ENCODE measurements around the gene MARK3. TPM values are rescaled to one million over a fixed set of nuclear protein-coding genes. Genes with fewer than 3 reads are reported as not detected.

MARK3 gene
- total RNA-seq, 1 experiment from 2014 or later = 57.2 TPM

DNA sequence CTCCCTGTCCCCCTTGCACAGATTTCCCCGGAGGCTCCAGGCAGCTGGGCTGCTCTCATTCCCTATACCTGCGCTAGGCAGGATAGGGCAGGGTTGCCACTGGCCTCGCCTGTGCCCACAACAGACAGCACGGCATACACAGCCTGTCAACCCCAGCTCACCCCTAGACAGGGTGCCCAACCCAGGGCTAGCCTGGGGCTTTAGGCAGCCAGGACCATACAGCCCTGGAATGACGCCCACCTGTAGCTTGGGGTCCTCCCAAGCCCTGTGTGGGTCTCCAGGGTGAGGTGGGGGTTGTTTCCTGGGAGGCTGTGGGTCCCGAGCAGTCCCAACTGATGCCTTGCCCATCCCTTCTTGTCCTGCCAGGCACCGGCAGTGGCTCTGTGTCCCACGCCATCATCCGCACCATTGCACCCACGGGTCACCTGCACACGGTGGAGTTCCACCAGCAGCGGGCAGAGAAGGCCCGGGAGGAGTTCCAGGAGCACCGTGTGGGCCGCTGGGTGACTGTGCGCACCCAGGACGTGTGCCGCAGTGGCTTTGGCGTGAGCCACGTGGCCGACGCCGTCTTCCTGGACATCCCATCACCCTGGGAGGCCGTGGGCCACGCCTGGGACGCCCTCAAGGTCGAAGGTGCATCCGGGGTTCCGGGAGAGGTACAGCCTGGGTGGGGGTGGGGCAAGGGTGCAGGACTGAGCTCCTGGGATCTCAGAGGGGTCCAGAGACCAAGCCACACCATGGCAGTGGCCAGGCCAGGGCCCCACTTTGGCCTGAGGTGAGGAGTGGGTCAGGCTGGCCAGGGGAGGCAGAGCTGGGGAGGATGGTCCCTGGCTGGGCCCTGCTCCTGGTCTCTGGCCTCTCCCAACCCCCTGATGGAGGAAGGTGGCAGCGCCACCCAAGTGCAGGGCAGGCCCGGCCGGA, 147.3 kb downstream of the MARK3 start:
- in situ Hi-C loops (cut with HindIII; ENCODE audit: low pct_unique_long_range_greater_than_20kb, low sequenced_read_pairs) = no loop called here
- no peak for DNase-seq (ENCODE audit: low read depth, low spot score)

- in situ Hi-C loops (cut with HindIII; ENCODE audit: low pct_unique_long_range_greater_than_20kb, low sequenced_read_pairs) = no loop called here
- DNase-seq (ENCODE audit: low read depth, low spot score) = no peak
These were observed 148.2 kb downstream of the MARK3 start for GRCh38 chr14:103533137-103533998.

GRCh38 chr14:103533999-103534575, 148.9 kb downstream of the MARK3 start:
- in situ Hi-C loops (cut with HindIII; ENCODE audit: low pct_unique_long_range_greater_than_20kb, low sequenced_read_pairs) = no loop called here

DNA sequence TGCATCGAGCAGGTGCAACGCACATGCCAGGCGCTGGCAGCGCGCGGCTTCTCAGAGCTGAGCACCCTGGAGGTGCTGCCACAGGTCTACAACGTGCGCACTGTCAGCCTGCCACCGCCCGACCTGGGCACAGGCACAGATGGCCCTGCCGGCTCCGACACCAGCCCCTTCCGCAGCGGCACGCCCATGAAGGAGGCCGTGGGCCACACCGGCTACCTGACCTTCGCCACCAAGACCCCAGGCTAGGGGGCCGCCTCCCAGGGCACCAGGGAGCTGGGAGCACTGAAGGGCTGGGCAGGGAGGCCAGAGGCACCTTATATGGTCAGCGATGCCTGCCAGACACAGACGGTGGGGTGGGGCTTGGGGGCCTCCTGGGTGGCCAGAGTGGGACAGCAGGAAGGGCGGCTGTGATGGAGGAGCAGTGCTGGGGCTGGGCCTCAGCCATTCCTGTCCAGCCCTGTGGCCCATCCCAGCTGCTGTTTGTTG, 149.4 kb downstream of the MARK3 start:
- in situ Hi-C loops (cut with HindIII; ENCODE audit: low pct_unique_long_range_greater_than_20kb, low sequenced_read_pairs) = no loop called here
- no peak for DNase-seq (ENCODE audit: low read depth, low spot score)

More at GRCh38 chr14:103533999-103534575, 148.9 kb downstream of the MARK3 start:
- DNase-seq (ENCODE audit: low read depth, low spot score) = no peak

DNA sequence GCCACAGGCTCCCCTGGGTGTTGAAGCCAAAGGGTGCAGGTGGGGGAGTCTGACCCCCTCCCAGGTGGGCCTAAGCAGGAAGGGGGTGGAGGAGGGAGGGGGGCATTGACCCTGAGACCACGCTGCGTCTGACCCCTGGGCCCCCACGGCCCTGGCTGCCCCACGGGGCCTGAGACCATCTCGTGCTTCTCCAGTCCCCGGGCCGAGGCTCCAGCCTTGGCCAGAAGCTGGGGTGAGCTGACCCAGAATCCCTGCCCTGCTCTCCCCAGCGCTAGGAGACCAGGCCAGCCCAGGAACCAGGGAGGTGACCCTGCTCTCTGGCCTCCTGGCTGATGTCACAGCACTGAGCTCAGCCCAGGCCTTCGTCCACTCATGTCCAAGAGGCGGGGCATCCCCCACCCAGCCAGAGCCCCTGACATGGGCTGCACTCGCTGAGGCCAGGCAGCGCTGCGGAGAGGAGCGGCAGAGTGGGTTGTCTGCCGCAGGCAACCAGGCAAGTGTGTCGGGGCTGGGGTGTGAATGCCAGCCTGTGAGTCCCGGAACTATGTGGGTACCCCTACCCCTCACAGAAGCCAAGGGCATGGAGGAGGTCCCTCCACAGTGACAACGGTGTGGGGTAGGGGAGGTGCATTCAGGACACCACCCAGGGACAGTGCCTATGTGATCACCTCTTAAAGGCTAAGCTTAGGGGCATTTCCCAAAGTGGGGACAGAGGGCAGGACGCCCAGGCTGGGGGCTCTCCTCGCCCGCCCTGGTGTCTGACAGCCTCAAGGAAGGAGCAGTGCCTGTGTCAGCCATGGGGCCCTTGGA, 150.1 kb downstream of the MARK3 start:
- DNase-seq (ENCODE audit: low read depth, low spot score) = no peak
- in situ Hi-C loops (cut with HindIII; ENCODE audit: low pct_unique_long_range_greater_than_20kb, low sequenced_read_pairs) = no loop called here

GRCh38 chr14:103535891-103536565, 150.8 kb downstream of the MARK3 start:
- in situ Hi-C loops (cut with HindIII; ENCODE audit: low pct_unique_long_range_greater_than_20kb, low sequenced_read_pairs) = no loop called here
- no peak for DNase-seq (ENCODE audit: low read depth, low spot score)

- in situ Hi-C loops (cut with HindIII; ENCODE audit: low pct_unique_long_range_greater_than_20kb, low sequenced_read_pairs) = no loop called here
- no peak for DNase-seq (ENCODE audit: low read depth, low spot score)
These were observed 151.5 kb downstream of the MARK3 start for GRCh38 chr14:103536693-103537092.

DNA sequence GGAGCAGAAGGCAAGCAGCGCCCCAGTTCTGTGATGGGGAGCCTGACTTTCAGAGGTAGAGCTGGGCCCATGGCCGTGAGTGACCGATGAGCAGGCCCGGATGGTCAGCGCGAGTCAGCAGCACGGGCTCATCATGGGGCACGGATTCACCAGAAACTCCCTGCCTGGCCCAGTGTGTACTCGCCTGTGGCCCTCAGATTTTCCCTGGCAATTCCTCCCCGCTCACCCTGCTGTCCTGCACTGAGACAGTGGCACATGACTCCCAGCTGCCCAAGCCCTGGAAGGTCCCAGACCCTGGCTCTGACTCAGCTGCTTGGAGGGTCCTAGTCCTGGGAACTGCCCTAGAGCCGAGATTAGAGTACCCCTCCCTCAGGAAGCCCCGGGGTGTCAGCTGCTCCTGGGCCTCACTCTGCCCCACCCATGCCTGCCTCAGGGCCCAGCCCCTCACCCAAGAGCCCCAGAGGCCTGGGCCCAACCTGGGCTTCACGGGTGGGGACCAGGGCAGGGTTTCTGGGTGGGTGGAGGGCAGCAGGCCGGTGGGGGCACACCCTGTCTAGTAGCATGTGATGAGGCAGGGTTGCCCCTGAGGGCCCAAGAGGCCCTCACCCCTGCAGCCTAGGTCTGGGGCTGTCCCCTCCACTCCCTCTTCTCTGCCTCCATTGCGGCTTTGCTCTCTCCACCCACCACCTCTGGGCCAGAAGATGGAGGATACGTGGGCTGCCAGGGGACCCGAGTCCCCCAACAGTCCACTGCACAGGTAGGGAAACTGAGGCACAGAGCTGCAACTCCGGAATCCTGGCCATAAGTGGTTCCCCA, 152.2 kb downstream of the MARK3 start:
- DNase-seq (ENCODE audit: low read depth, low spot score) = peak; percentile 45

GRCh38 chr14:103538291-103539055, 153.3 kb downstream of the MARK3 start:
- in situ Hi-C loops (cut with HindIII; ENCODE audit: low pct_unique_long_range_greater_than_20kb, low sequenced_read_pairs) = no loop called here
- DNase-seq (ENCODE audit: low read depth, low spot score) = no peak

More for the DNA sequence above, 152.2 kb downstream of the MARK3 start:
- in situ Hi-C loops (cut with HindIII; ENCODE audit: low pct_unique_long_range_greater_than_20kb, low sequenced_read_pairs) = no loop called here

DNA sequence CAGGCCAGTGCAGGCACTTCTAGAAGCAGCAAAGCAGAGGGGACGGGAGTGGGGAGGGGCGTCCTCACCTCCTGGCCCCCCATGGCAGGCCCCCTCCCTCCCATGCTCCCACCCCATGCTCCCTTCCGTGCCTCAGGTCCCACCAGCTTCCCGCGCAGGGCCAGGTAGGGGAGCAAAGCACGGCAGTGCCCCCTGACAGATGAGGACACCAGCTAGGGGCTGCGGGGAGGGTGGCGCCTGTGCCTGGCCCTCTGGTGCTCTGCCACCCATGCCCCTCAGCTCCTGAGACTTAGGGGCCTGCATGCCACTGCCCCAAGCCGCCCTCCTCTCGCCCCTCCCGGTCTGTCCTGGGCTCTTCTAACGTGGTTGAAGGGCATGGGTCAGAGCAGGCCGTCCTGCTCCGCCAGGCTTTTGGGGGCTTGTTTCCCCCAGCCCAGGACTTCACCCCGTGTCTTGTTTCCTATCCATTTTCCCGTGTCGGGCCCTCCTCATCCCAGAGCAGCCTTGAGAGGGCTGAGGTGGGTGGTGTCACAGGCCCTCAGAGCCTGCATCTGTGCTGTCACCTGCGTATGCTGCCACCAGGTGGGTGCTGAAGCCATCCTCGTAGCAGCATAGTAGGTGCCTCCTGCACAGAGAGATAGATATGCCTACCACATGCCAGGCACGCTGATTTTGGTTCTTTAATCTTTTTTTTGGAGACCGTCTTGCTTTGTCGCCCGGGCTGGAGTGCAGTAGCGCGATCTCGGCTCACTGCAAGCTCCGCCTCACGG, 154.0 kb downstream of the MARK3 start:
- in situ Hi-C loops (cut with HindIII; ENCODE audit: low pct_unique_long_range_greater_than_20kb, low sequenced_read_pairs) = no loop called here
- no peak for DNase-seq (ENCODE audit: low read depth, low spot score)

DNA sequence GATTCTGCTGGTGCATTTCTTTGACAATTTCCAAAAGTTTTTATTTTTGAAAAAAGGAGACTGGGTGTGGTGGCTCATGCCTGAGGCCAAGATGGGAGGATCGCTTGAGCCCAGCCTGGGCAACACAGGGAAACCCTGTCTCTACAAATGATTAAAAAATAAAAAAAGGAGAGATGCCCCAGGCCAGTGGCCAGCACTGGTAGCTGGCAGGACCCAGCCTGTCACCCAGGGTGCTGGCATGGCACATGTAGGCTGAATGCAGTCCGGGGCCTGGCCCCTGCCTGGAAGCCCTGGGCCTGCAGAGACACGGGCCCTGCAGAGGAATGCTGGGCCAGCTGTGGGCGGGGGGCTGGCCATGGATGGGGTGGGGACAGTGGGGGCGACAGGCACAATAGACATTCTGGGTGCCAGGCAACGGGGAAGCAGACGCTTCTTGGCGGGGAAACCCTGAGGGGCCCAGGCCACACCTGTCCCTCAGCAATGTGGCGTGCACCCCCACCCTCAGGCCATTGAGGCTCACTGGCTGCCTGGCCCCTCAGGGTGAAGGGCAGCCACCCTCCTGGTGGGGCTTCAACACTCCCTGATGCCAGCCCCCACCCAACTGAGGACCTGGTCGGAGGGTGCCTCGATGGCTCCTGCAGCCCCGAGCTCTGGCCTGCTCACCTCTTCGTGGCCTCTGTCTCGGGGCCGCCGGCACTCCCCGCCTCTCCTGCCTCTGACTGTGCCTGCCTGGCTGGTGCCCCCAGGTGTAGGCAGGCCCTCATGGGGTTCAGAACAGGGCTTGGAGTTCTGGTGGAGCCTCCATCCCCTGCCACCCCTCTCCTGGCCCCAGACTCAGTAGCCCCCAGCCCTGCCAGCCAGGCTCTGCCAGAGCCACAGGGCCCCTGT, 155.8 kb downstream of the MARK3 start:
- DNase-seq (ENCODE audit: low read depth, low spot score) = no peak

DNA sequence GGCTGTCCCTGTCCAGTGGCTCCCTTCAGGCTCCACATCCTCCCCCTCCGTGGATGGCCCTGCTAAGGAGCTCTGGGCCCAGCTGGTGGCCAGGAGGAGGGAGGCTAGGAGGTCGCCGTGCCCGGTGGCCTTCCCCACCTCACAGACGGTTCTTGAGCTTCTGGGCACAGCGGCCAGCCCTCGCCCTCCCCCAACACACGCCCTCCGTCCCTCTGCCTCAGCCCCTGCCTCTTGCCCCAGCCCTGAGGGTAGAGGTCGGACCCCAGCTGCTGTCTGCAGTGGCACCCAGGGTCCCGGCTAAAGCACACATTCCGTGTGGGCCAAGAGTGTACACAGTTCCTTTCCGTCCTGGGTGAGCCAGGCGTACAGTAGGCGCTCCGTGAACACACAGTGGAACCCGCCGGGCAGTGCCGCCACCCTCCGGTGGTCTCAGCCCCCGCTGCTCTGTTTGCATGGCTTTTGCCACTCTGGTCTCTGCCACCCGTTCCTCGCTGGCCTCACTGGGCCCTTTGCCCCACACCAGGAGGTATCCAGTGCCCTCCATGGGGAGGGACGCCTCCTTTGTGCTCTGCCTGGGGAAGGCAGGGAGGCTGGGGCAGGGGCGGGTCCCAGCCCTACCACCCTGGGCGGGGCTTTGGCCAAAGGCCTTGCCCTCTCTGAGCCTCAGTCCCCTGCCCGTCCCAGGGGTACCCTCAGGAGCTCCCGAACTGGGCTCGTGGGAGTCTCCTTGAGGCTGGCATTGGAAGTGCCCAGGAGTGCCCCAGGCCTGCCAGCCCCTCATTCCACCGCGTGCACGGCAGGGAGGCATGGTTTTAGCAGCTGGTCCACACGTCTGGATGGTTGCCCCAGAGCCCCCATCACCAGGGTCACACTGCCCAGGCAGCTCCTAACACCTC, 156.7 kb downstream of the MARK3 start:
- in situ Hi-C loops (cut with HindIII; ENCODE audit: low pct_unique_long_range_greater_than_20kb, low sequenced_read_pairs) = no loop called here
- no peak for DNase-seq (ENCODE audit: low read depth, low spot score)

More for the DNA sequence above, 155.8 kb downstream of the MARK3 start:
- in situ Hi-C loops (cut with HindIII; ENCODE audit: low pct_unique_long_range_greater_than_20kb, low sequenced_read_pairs) = no loop called here

DNA sequence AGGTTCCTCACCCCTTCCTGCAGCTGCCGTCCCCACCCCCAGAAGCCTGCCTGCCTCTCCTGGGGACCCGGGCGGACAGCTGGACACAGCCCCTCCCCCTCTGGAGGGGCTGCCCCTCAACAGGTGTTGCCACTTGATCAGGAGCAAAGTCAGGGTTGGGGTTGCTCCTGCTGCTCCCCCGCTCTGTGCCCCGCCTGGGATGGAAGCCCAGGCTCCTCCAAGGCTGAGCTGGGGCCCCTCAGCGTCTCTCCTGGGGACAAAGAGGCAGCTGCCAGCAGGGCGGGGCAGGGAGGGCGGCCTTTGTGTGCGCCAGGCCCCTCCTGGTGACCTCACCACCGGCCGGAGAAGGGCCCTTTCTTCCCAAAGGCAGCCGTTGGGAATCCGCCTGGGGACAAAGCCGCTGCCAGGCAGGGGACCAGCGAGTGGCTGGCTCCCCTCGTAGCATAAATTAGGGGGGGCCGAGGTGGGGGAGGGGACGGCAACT, 157.4 kb downstream of the MARK3 start:
- in situ Hi-C loops (cut with HindIII; ENCODE audit: low pct_unique_long_range_greater_than_20kb, low sequenced_read_pairs) = no loop called here
- no peak for DNase-seq (ENCODE audit: low read depth, low spot score)

Measured in SK-MEL-5 (cell line).